HepG2 (cell line): ENCODE results near the gene CDK9. TPM values are rescaled to one million over a fixed set of nuclear protein-coding genes. Genes with fewer than 3 reads are reported as not detected.

Experiments
- CHD2 ChIP-seq: IDR thresholded peaks from 2 replicates; pipeline ENCODE4 v1.6.1; 2011; ENCODE audit warnings: low read depth, low read length, improper control_type of control experiment
- DMAP1 ChIP-seq: IDR thresholded peaks from 2 replicates; pipeline ENCODE4 v1.6.1; 2016
- DMTF1 ChIP-seq: sonication (generic); formaldehyde crosslinking; IDR thresholded peaks from 2 replicates; pipeline ENCODE4 v1.4.0; 2020; ENCODE audit warnings: mild to moderate bottlenecking, missing genetic modification reagents
- E2F2 ChIP-seq: sonication (generic); formaldehyde crosslinking; IDR thresholded peaks from 2 replicates; pipeline ENCODE4 v1.4.0; 2020; ENCODE audit warnings: missing genetic modification reagents, borderline replicate concordance
- FOXC1 ChIP-seq: sonication (generic); formaldehyde crosslinking; IDR thresholded peaks from 2 replicates; pipeline ENCODE4 v1.8.0; 2022; ENCODE audit warnings: mild to moderate bottlenecking, missing genetic modification reagents, borderline replicate concordance
- HHEX ChIP-seq: IDR thresholded peaks from 2 replicates; pipeline ENCODE4 v1.6.1; 2016; ENCODE audit warnings: control low read depth
- NFATC3 ChIP-seq: sonication (generic); formaldehyde crosslinking; IDR thresholded peaks from 2 replicates; pipeline ENCODE4 v1.5.1; 2020; ENCODE audit warnings: mild to moderate bottlenecking, missing genetic modification reagents
- NONO ChIP-seq, 2 experiments: fragments of 450-650 bp in 1 of 2; sonication (generic) in 1 of 2; formaldehyde crosslinking in 1 of 2; IDR thresholded peaks in 1 of 2; conservative IDR thresholded peaks in 1 of 2; 2 replicates each; pipeline versions ENCODE4 v1.6.1 to v1.8.0; 2017 to 2022; ENCODE audit warnings: mild to moderate bottlenecking in 1 of 2, missing genetic modification reagents in 1 of 2, moderate library complexity in 1 of 2
- SMC3 ChIP-seq: IDR thresholded peaks from 2 replicates; pipeline ENCODE4 v1.6.1; 2011; ENCODE audit warnings: low read length, improper control_type of control experiment
- YEATS4 ChIP-seq: sonication (generic); formaldehyde crosslinking; IDR thresholded peaks from 2 replicates; pipeline ENCODE4 v1.4.0; 2020; ENCODE audit warnings: missing genetic modification reagents, borderline replicate concordance
- ZBTB43 ChIP-seq: sonication (generic); formaldehyde crosslinking; conservative IDR thresholded peaks from 2 replicates; pipeline ENCODE4 v1.4.0; 2020; ENCODE audit warnings: missing genetic modification reagents
- ZFP1 ChIP-seq: IDR thresholded peaks from 2 replicates; pipeline ENCODE4 v1.6.1; 2016
- ZNF512 ChIP-seq: sonication (generic); formaldehyde crosslinking; IDR thresholded peaks from 2 replicates; pipeline ENCODE4 v1.4.0; 2020; ENCODE audit warnings: mild to moderate bottlenecking, missing genetic modification reagents
- ZNF570 ChIP-seq: sonication (generic); formaldehyde crosslinking; IDR thresholded peaks from 2 replicates; pipeline ENCODE4 v1.4.0; 2020; ENCODE audit warnings: mild to moderate bottlenecking, missing genetic modification reagents, borderline replicate concordance
- ZNF7 ChIP-seq: IDR thresholded peaks from 2 replicates; pipeline ENCODE4 v1.6.1; 2016; ENCODE audit warnings: missing biosample characterization, missing genetic modification reagents
- ZNF781 ChIP-seq: sonication (generic); formaldehyde crosslinking; IDR thresholded peaks from 2 replicates; pipeline ENCODE4 v1.5.1; 2020; ENCODE audit warnings: borderline replicate concordance, mild to moderate bottlenecking, missing genetic modification reagents; ENCODE audit errors: not compliant biosample characterization
- polyA plus RNA-seq, 8 experiments: library from polyadenylated mRNA; depleted of rRNA in 3 of 8; stranded (reverse) in 7 of 8; unstranded in 1 of 8; fragments of >200 nt; fragmentation: Illumina TruSeq in 4 of 8; extraction: Trizol in 4 of 8; gene quantifications; 2 replicates each; pipeline versions ENCODE4 v1.2.1 to v1.2.3, GENCODE V29; 2011 to 2016; ENCODE audit warnings: low read depth in 4 of 8, missing spikeins in 1 of 8, mixed read lengths in 1 of 8; ENCODE audit not compliant: insufficient read depth in 1 of 8
- total RNA-seq, 5 experiments: library from RNA; depleted of rRNA; stranded (reverse); fragments of >200 nt; fragmentation: Illumina TruSeq; extraction: Trizol; gene quantifications; 2 replicates each; pipeline ENCODE4 v1.2.3, GENCODE V29; 2016; ENCODE audit warnings: low read depth in 1 of 5
- TF ChIP-seq, protein P1 (sequence below): sonication (generic); formaldehyde crosslinking; IDR thresholded peaks from 2 replicates; pipeline ENCODE4 v1.5.1; 2020; ENCODE audit warnings: missing genetic modification reagents, mild to moderate bottlenecking, borderline replicate concordance
- TF ChIP-seq, protein P2 (sequence below): sonication (generic); formaldehyde crosslinking; conservative IDR thresholded peaks from 2 replicates; pipeline ENCODE4 v1.8.0; 2022; ENCODE audit warnings: missing genetic modification reagents

CDK9 gene
- total and polyA plus RNA-seq, 2 of the 13 experiments (the other 11 are each of a cell fraction or from before 2014, with no cell fraction given): 16.8 to 21.5 TPM

DNA sequence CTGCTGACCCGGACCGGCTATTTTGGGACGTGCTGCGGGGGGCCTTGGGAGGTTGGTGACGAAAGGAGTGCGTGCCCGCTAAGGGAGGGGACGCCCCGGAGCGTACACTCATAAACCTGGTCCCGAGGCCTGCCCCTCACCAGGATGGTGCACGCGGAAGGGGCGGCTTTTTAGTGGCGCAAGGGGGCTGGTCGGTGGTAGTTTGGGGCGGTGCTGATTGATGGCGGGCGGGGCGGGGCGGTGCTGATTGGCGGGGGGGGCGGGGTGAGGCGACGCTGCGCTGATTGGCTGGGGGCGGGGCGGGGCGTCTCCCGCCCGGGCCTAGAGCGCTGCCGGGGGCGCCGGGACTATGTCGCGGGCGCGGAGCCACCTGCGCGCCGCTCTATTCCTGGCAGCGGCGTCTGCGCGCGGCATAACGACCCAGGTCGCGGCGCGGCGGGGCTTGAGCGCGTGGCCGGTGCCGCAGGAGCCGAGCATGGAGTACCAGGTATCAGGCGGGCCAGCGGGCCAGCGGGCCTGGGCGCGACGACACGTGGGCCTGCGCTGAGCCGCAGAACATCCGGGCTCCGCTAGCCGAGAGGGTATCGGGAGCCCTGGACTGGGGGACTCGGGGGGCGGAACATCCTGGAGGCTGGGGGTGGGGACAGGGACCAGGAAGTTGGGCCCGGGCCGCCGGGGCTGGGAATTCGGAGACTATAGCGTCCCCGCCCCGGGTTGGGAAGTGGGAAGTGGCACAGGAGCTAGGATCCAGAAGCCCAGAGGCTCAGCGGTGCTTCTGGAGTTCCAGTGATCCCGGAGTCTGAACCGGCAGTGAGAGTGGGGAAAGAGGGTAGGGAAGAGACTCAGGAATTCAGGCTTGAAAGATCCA, 17.0 kb downstream of the CDK9 start, which contains the start of gene FPGS (continued):
- peak; percentile 97; the same call in 1 of the 2 replicates for TF ChIP-seq DMTF1 (CRISPR knock-in tag)
- no peak for TF ChIP-seq ZFP1 (CRISPR knock-in tag)
- TF ChIP-seq, protein P1, sequence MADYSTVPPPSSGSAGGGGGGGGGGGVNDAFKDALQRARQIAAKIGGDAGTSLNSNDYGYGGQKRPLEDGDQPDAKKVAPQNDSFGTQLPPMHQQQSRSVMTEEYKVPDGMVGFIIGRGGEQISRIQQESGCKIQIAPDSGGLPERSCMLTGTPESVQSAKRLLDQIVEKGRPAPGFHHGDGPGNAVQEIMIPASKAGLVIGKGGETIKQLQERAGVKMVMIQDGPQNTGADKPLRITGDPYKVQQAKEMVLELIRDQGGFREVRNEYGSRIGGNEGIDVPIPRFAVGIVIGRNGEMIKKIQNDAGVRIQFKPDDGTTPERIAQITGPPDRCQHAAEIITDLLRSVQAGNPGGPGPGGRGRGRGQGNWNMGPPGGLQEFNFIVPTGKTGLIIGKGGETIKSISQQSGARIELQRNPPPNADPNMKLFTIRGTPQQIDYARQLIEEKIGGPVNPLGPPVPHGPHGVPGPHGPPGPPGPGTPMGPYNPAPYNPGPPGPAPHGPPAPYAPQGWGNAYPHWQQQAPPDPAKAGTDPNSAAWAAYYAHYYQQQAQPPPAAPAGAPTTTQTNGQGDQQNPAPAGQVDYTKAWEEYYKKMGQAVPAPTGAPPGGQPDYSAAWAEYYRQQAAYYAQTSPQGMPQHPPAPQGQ: no peak
- peak; percentile 33; the same call in 1 of the 2 replicates for TF ChIP-seq FOXC1 (CRISPR knock-in tag)
- TF ChIP-seq ZNF570 (CRISPR knock-in tag): no peak
- no peak for TF ChIP-seq ZNF7 (CRISPR knock-in tag)
- peak; percentile 99 for TF ChIP-seq YEATS4 (CRISPR knock-in tag)
- peak; percentile 76 for TF ChIP-seq ZBTB43 (CRISPR knock-in tag)
- TF ChIP-seq, protein P2, sequence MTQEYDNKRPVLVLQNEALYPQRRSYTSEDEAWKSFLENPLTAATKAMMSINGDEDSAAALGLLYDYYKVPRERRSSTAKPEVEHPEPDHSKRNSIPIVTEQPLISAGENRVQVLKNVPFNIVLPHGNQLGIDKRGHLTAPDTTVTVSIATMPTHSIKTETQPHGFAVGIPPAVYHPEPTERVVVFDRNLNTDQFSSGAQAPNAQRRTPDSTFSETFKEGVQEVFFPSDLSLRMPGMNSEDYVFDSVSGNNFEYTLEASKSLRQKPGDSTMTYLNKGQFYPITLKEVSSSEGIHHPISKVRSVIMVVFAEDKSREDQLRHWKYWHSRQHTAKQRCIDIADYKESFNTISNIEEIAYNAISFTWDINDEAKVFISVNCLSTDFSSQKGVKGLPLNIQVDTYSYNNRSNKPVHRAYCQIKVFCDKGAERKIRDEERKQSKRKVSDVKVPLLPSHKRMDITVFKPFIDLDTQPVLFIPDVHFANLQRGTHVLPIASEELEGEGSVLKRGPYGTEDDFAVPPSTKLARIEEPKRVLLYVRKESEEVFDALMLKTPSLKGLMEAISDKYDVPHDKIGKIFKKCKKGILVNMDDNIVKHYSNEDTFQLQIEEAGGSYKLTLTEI (CRISPR knock-in tag): no peak
- TF ChIP-seq E2F2 (CRISPR knock-in tag): 0 out of 2 replicates have a peak, but pooled peaks have one; percentile 58
- no peak for TF ChIP-seq HHEX (CRISPR knock-in tag)
- TF ChIP-seq DMAP1 (CRISPR knock-in tag): peak; percentile 95
- TF ChIP-seq CHD2: peak; percentile 38; the same call in 1 of the 2 replicates
- TF ChIP-seq SMC3: no peak
- TF ChIP-seq NONO (IDR thresholded peaks at IDR 0.05): no peak
- TF ChIP-seq NONO (CRISPR knock-in tag; conservative IDR thresholded peaks at IDR 0.05): peak; percentile 50; the same call in 1 of the 2 replicates
- TF ChIP-seq NFATC3 (CRISPR knock-in tag): no peak
- no peak for TF ChIP-seq ZNF781 (CRISPR knock-in tag)
- TF ChIP-seq ZNF512: no peak
